Cardiac fibroblast (primary cell): Measurements from ENCODE around the gene CSMD2.

Experiments used
- DNase-seq, 2 donors: peaks; one replicate each; pipeline versions ENCODE4 v3.0.0 to v3.0.0-alpha.2; 2010; ENCODE audit warnings: low read depth in 2 of 2
- H3K4me3 ChIP-seq, 2 donors: replicated peaks in 1 of 2; 1 replicate in 1 of 2; 2 replicates in 1 of 2; pipeline ENCODE4 v1.5.1; 2011; ENCODE audit warnings: low read depth in 2 of 2, low read length in 2 of 2, mild to moderate bottlenecking in 2 of 2, moderate library complexity in 1 of 2
- TF ChIP-seq, protein P1 (sequence below): IDR thresholded peaks from one replicate; pipeline ENCODE4 v1.5.1; 2011; ENCODE audit warnings: low read depth, mild to moderate bottlenecking, low read length, inconsistent platforms

CSMD2 gene

DNA sequence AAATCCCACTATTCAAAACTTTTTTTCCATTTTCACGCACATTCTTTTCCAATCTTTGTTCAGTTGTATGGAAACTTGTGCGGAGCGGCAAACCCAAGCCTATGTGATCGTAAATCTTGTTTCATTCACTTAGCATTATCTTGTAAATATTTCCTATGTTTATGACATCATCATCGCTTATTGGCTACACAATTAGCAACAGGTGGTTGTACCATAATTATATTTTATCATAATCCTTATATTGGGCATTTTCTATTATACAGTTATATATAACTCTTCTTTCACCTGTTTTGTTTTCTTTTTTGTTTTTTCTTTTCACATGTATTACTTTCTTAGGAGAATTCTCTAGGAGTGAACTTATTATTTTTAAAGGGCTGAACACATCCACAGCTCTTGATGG lies 627.1 kb downstream of the CSMD2 start:
- TF ChIP-seq, protein P1, sequence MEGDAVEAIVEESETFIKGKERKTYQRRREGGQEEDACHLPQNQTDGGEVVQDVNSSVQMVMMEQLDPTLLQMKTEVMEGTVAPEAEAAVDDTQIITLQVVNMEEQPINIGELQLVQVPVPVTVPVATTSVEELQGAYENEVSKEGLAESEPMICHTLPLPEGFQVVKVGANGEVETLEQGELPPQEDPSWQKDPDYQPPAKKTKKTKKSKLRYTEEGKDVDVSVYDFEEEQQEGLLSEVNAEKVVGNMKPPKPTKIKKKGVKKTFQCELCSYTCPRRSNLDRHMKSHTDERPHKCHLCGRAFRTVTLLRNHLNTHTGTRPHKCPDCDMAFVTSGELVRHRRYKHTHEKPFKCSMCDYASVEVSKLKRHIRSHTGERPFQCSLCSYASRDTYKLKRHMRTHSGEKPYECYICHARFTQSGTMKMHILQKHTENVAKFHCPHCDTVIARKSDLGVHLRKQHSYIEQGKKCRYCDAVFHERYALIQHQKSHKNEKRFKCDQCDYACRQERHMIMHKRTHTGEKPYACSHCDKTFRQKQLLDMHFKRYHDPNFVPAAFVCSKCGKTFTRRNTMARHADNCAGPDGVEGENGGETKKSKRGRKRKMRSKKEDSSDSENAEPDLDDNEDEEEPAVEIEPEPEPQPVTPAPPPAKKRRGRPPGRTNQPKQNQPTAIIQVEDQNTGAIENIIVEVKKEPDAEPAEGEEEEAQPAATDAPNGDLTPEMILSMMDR = no peak
- no peak for DNase-seq
- H3K4me3 ChIP-seq = no peak overlapping the region

DNA sequence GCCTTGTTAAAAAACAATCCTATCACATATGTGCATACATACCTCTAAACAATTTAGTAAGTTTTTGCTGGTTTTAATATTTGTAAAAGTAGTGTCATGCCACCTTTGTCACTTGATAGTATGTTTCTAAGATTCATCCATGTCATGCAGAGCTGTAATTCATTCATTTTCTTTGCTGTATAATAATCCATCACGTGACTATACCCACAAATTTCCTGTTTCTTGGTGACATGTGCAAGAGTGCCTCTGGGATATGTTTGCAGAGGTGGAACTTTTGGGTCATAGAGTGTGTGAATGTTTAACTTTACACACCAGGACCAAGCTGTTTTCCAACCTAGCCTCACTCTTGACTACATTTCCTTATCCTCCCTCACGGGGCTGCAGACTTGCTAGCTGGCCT lies 629.7 kb downstream of the CSMD2 start:
- no peak overlapping the region for H3K4me3 ChIP-seq
- DNase-seq = no peak
- TF ChIP-seq, protein P1 = no peak

DNA sequence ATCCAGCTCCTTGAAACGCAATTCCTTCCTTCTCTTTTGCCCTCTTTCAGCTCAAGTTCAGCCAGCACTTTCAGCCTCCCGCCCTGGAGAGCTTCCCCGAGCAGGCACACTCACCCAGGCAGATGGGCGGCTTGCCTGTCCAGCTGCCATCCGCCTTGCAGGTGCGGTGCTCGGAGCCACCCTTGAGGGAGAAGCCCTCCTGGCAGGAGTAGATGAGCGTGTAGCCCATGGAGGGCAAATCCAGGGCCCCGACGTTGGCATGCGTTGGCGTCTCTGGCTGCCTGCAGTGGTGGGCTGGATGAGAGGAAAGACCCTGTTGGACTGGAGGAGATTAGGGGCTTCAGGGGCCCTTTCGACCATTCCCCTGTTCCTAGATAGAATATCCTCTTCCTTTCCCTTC lies 632.1 kb downstream of the CSMD2 start:
- TF ChIP-seq, protein P1 = no peak
- DNase-seq = no peak
- no peak overlapping the region for H3K4me3 ChIP-seq

DNA sequence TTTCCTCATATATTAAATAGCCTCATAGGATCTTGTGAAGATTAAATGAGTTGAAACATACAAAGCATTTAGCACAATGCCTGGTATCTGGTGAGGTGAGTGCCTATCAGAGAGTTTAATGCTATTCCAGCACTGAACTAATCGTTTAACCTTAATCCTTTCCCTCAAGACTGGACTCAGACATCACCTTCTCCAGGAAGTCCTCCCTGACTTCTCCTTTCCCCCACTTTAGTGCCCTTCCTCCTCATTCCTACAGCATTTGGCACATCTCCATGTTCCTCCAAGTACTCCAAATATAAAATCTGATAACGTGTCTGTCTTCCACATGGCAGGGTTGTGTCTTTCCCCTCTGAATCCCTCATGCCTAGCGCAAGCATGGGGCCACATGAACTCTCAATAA lies 632.8 kb downstream of the CSMD2 start:
- TF ChIP-seq, protein P1 = no peak
- H3K4me3 ChIP-seq = no peak overlapping the region
- no peak for DNase-seq

DNA sequence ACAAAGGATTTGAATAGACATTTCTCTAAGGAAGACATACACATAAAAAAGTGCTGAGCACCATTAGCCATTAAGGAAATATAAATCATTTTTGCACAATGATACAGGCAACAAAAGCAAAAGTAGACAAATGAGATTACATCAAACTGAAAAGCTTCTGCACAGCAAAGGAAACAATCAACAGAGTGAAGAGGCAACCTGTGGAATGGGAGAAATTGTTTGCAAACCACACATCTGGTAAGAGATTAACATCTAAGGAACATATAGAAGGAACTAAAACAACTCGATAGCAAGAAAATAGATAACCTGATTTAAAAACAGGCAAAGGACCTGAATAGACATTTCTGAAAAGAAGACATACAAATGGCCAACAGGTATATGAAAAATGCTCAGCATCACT lies 635.1 kb downstream of the CSMD2 start:
- no peak for DNase-seq
- no peak overlapping the region for H3K4me3 ChIP-seq
- TF ChIP-seq, protein P1 = no peak

DNA sequence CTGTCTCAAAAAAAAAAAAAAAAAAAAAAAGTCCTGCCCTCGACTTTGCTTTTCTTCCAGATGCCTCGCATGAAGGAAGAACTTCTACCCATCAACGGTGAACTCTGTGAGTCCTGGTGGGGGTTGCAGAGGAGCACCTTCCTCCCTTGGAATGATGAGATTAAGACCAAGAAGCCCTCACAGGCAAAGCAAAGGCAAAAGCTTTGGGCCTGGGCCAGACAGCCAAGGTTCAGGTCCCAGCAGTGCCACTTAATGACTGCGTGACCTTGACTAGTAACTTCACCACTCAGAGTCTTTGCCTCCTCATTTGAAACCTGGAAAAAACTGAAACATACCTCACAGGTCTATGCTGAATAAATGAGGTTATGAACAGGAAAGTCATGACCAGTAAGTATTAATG lies 637.1 kb downstream of the CSMD2 start:
- TF ChIP-seq, protein P1 = no peak
- H3K4me3 ChIP-seq = no peak overlapping the region
- DNase-seq = no peak

DNA sequence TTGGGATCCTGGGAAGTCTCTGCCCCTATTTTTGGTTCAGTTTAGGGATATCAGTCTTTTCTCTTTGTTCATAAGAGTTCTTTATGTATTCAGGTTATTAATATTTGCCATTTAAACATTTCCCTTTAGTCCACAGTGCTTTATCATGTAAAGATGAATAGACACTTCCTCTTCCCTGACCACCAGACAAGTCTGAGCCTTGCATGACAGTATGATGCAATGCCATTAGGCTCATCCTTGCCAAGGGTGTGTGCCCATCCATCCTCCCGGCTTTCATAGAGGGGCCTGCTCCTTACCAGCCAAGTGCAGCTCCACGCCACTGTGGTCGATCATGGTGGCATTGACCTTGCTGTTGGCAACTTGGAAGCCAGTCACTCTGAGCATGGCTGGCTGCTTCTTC lies 640.4 kb downstream of the CSMD2 start:
- H3K4me3 ChIP-seq = no peak overlapping the region
- DNase-seq = no peak
- TF ChIP-seq, protein P1 = no peak
